MM.1S (cell line): ENCODE data around the gene DNAJC5.

Source experiments
- CTCF ChIP-seq: fragments of 300-600 bp; sonication (generic); IDR thresholded peaks from 2 replicates; pipeline ENCODE4 v1.5.1; 2016; ENCODE audit warnings: antibody characterized with exemption, low read length, mixed read lengths
- EZH2 ChIP-seq: fragments of 300-600 bp; sonication (generic); optimal IDR thresholded peaks from 2 replicates; pipeline ENCODE3; 2017; ENCODE audit warnings: low read depth, mild to moderate bottlenecking, antibody characterized with exemption, low read length, mixed read lengths
- EZH2phosphoT487 ChIP-seq: fragments of 300-600 bp; sonication (generic); IDR thresholded peaks from 2 replicates; pipeline ENCODE4 v1.6.1; 2018; ENCODE audit warnings: antibody characterized with exemption, low read length

DNA sequence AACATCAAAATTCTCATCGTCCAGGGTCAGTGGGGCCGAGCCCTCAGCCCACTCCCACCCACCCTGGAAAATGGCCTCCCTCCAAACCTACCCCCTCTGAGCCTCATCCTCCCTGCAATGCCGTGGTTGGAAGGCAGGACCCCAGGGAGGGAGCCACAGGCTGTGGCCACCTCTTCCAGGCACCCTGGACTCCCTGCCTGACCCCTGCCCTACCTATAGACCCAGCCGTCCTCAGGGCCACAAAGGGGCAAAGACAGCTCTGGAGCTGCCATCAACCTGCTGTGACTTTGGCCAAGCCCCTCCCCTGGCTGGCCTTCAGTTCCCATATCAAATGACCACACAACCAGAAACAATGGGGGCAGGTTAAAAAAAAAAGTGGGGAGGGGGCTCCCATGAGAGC lies 63.5 kb downstream of the DNAJC5 start:
- no peak for TF ChIP-seq EZH2
- TF ChIP-seq CTCF, result no peak
- TF ChIP-seq EZH2phosphoT487, result no peak
